GM18951 (cell line): ENCODE measurements around the gene GIGYF2.

Source experiments
- POLR2A ChIP-seq: IDR thresholded peaks from 4 replicates; pipeline ENCODE4 v1.6.1; 2011; ENCODE audit warnings: mild to moderate bottlenecking; ENCODE audit not compliant: insufficient read length, insufficient read depth; ENCODE audit errors: extremely low read depth
- in situ Hi-C: fragments of 300-500 bp; cut with MboI; formaldehyde crosslinking; loops from one replicate; pipeline ENCODE4 v1.12.0; 2022; ENCODE audit warnings: low sequenced_read_pairs, mixed read lengths, inconsistent platforms; ENCODE audit not compliant: unreplicated experiment

The GIGYF2 gene

DNA sequence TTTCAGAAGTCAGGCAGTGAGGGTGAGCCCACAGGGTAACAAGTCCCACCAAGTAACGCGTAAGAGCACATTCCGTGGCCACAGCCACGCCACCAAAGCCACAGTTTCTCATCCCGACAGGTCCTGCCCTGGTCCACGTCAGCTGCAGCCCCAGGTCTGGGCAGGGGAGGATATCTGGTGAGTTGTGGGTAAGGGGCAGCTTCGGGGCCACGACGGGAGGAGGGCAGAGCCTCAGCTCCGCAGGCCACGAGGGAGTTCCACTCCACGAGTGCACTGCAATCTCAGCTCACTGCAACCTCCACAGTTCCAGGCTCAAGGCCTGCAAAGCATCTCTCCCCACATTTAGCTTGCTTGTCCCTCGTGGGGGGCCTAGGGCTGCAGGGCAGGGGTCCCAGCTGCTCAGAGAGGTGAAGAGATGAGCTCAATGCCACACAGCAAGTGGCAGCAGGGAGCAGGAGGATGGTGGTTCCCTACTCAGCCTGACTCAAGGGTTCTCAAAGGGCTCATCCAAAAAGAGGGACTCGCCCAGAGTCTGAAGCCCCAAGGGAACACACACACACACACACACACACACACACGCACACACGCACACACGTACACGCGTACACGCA is 185.5 kb downstream of the GIGYF2 start:
- in situ Hi-C loops: no loop called here

GRCh38 chr2:232883116-232883721 is 186.1 kb downstream of the GIGYF2 start:
- in situ Hi-C loops: no loop called here
- TF ChIP-seq POLR2A: no peak

More for the DNA sequence above, 185.5 kb downstream of the GIGYF2 start:
- TF ChIP-seq POLR2A: no peak

DNA sequence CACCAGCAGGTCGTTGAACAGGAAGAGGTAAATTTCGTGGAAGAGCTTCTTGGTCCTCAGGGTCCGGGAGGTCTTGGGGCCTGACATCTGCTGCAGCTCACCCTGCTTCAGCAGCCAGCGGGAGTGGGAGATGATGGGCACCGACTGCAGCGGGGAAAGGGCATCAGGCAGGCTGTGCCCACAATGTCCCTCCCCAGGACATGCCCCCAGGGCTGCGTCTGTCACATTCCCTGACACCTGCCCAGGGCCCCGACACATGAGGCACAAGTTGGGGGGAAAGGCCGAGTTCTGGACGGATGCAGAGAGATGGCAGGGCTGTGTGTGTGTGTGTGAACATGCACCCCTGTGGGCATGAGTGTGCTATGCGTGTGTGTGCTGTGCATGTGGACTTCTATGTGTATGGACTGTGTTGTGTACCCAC is 186.9 kb downstream of the GIGYF2 start:
- no peak for TF ChIP-seq POLR2A
- in situ Hi-C loops: no loop called here

DNA sequence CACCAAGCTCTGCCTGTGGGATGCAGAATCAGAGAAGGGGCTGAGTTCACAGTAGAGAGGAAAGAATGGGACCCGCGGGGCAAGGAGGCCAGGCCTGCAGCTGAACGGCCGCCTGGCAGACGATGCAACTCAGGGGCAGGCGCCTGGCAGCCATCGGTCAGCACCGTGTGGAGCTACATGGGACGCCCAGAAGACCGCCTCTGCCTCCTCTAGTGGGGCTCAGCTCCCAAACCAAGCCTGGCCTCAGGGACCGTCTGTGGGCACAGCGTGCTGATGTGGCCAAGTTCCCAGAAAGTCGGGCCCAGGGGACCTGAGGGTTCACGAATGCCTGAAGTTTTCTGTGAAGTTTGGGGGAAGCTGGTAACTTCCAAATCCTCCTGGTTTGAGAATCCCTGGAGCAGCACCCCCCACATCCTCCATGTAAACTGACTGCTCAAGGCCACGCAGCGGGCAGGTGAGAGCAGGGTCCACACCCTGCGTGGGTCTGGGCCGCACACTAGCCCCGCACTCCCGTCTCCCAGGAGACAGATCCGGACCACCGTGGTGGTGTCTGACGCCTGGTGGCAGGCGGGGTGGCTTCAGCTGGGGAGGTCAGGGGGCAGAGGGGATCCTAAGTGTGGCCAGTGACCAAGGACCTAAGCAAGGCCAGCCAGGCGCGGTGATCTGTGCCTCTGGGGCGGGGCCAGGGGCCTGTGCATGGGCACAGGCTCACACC is 187.6 kb downstream of the GIGYF2 start:
- in situ Hi-C loops: no loop called here
- TF ChIP-seq POLR2A: no peak

GRCh38 chr2:232885264-232885961 is 188.3 kb downstream of the GIGYF2 start:
- in situ Hi-C loops: no loop called here
- no peak for TF ChIP-seq POLR2A

DNA sequence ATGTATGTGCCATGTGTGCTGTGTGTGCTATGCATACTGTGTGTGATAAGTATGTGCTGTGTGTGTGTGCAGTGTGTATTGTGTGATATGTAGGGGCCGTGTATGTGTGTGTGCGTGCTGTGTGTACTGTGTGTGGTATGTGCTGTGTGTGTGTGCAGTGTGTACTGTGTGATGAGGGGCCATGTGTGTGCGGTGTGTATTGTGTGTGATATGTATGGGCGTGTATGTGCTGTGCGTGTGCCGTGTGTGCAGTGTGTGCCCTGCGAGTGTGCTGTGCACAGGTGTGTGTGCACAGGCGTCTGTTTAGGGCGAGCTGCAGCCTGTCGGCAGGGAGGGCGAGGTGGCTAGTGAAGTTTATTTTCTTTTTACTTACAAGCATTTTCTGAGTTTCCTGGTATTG is 189.0 kb downstream of the GIGYF2 start:
- TF ChIP-seq POLR2A: no peak
- in situ Hi-C loops: no loop called here

DNA sequence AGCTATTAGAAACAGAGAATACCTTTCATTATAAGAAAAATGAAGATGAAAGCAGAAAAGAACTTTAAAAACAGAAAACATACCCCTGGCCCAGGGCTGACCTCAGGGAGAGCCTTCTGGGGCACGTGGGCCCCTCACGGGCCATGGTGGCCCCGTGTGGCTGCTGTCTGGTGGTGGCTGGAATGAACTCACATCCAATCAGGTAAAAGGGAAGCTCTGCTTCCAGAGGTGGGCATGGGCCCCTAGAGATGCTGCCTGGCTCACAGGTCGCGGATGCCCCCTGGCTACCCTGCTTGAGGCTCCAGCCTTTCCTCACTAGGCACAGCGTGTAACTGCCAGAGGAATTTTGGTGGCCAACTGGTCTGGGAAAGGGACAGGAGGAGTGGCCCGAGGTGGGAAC is 189.5 kb downstream of the GIGYF2 start:
- in situ Hi-C loops: no loop called here
- TF ChIP-seq POLR2A: no peak

DNA sequence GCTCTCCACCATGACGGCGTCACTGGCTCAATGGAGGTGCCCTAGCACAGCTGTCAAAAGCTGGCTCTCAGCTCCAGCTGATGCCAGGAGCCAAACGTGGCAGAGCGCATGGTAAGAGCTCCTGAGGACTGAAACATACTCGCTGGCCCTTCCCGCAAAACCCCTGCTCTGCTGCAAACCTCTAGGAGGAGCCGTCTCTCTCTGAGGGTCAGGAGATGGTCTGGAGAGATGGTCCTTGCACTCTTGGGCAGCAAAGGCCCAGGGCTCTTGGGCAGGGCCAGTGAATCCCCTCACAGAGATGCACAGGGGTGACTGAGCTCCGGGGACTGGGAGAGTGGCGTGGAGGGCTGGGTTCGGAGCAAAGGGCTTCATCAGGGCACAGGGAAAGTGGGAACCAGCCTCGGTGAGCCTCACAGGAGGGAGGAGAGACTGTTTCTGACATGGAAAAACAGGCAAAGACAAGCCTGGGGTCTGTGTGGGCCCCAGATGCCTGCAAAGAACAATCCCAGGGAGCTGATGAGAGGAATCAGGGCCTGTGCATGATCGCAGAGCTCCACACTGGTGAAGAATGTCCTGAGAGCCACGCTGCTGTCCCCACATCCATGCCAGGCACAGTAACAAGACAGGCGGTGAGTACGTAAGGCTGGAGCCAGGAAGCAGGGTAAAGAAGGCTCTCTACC is 190.2 kb downstream of the GIGYF2 start:
- in situ Hi-C loops: no loop called here
- no peak for TF ChIP-seq POLR2A

DNA sequence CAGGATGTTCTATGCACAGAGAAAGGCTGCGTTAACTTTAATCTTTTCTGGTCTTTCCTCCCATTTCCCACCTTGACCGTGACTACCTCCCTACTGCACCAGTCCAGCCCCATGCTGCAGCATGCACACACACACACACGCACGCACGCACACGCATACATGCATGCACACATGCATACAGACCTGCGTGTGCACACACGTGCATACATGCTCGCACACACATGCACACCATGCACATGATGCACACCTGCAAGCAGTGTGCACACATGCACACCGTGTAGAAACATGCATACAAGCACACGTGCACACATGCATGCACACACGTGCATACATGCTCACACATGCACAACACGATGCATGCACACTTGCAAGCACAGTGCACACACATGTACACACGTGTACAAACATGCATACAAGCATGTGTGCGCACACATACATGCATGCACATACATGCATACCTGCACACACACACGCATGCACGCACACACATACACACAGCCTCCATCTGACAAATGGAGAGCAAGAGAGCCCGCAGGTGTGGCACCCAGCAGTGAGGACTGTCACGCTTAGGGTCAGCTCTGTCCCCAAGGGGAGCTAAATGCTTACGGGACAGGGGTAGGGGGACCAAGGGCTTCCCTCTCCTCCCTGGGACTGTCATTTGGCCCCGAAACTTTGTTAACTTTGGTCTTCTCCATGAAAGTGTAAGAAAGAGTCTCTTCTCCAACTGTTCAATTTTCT is 191.1 kb downstream of the GIGYF2 start:
- in situ Hi-C loops: no loop called here
- TF ChIP-seq POLR2A: no peak

- in situ Hi-C loops: no loop called here
- TF ChIP-seq POLR2A: no peak
Observed at GRCh38 chr2:232888839-232889529, 191.9 kb downstream of the GIGYF2 start.

DNA sequence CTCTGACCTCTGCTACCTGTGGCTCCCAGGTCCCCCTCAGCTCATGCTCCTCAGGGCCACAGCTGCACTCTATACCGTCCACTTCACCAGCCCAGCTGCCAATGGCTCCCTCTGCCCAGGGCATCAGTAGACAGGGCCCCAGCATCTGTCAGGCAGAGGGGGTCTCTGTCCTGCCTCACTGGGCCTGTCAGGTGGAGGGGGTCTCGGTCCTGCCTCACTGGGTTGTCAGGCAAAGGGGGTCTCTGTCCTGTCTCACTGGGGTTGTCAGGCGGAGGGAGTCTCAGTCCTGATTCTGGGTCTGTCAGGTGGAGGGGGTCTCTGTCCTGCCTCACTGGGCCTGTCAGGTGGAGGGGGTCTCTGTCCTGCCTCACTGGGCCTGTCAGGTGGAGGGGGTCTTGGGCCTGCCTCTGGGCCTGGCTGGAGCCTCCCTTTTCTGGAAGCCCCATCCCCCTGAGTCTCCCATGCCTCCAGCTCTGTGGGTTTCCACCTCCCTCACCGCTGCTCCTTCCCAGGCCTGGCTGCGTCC is 192.8 kb downstream of the GIGYF2 start:
- no peak for TF ChIP-seq POLR2A
- in situ Hi-C loops: no loop called here

GRCh38 chr2:232890536-232890895 is 193.4 kb downstream of the GIGYF2 start:
- in situ Hi-C loops: no loop called here
- TF ChIP-seq POLR2A: no peak
